HepG2 (cell line): ENCODE results near the gene ITGB2. TPM values are rescaled to one million over a fixed set of nuclear protein-coding genes. Genes with fewer than 3 reads are reported as not detected.

Source experiments
- ASH2L ChIP-seq: fragments of 300-600, 200-600 bp; sonication (generic); IDR thresholded peaks from 2 replicates; pipeline ENCODE4 v1.7.0; 2017; ENCODE audit warnings: low read depth, mild to moderate bottlenecking, moderate library complexity, mixed read lengths, low read length; ENCODE audit not compliant: insufficient read length
- BORCS8-MEF2B ChIP-seq: sonication (generic); formaldehyde crosslinking; IDR thresholded peaks from 2 replicates; pipeline ENCODE4 v1.8.0; 2022; ENCODE audit warnings: mild to moderate bottlenecking, missing genetic modification reagents
- CEBPB ChIP-seq: IDR thresholded peaks from 2 replicates; pipeline ENCODE4 v1.6.1; 2011; ENCODE audit warnings: low read depth, low read length, improper control_type of control experiment, borderline replicate concordance
- DBP ChIP-seq: sonication (generic); formaldehyde crosslinking; IDR thresholded peaks from 2 replicates; pipeline ENCODE4 v1.4.0; 2020; ENCODE audit warnings: missing genetic modification reagents; ENCODE audit errors: not compliant biosample characterization
- DPF2 ChIP-seq: sonication (generic); formaldehyde crosslinking; IDR thresholded peaks from 2 replicates; pipeline ENCODE4 v1.4.0; 2020; ENCODE audit warnings: mild to moderate bottlenecking, low read depth, missing genetic modification reagents, borderline replicate concordance
- JDP2 ChIP-seq: sonication (generic); formaldehyde crosslinking; IDR thresholded peaks from 2 replicates; pipeline ENCODE4 v1.8.1; 2022; ENCODE audit warnings: missing genetic modification reagents, borderline replicate concordance
- MYPOP ChIP-seq: sonication (generic); formaldehyde crosslinking; IDR thresholded peaks from 2 replicates; pipeline ENCODE4 v1.8.1; 2023; ENCODE audit warnings: mild to moderate bottlenecking, moderate library complexity, missing genetic modification reagents
- NCOA2 ChIP-seq: sonication (generic); formaldehyde crosslinking; IDR thresholded peaks from 2 replicates; pipeline ENCODE4 v1.8.0; 2022; ENCODE audit warnings: inconsistent platforms
- PHF21A ChIP-seq: sonication (generic); formaldehyde crosslinking; IDR thresholded peaks from 2 replicates; pipeline ENCODE4 v1.5.0; 2020; ENCODE audit warnings: mild to moderate bottlenecking, missing genetic modification reagents
- PHF8 ChIP-seq: sonication (generic); formaldehyde crosslinking; IDR thresholded peaks from 2 replicates; pipeline ENCODE4 v1.5.0; 2020; ENCODE audit warnings: missing genetic modification reagents
- RELA ChIP-seq: sonication (generic); formaldehyde crosslinking; IDR thresholded peaks from 2 replicates; pipeline ENCODE4 v1.4.0; 2020; ENCODE audit warnings: missing genetic modification reagents
- ZBTB43 ChIP-seq: sonication (generic); formaldehyde crosslinking; conservative IDR thresholded peaks from 2 replicates; pipeline ENCODE4 v1.4.0; 2020; ENCODE audit warnings: missing genetic modification reagents
- ZGPAT ChIP-seq: IDR thresholded peaks from 2 replicates; pipeline ENCODE4 v1.6.1; 2016; ENCODE audit warnings: mild to moderate bottlenecking
- ZNF354B ChIP-seq: sonication (generic); formaldehyde crosslinking; IDR thresholded peaks from 2 replicates; pipeline ENCODE4 v1.8.0; 2022; ENCODE audit warnings: mild to moderate bottlenecking, missing genetic modification reagents
- ZNF557 ChIP-seq: sonication (generic); formaldehyde crosslinking; IDR thresholded peaks from 2 replicates; pipeline ENCODE4 v1.4.0; 2020; ENCODE audit warnings: missing genetic modification reagents
- ZNF563 ChIP-seq: sonication (generic); formaldehyde crosslinking; IDR thresholded peaks from 2 replicates; pipeline ENCODE4 v1.8.0; 2022; ENCODE audit warnings: mild to moderate bottlenecking, moderate library complexity, missing genetic modification reagents
- ZNF691 ChIP-seq: sonication (generic); formaldehyde crosslinking; IDR thresholded peaks from 2 replicates; pipeline ENCODE4 v1.4.0; 2020; ENCODE audit warnings: missing genetic modification reagents, low read depth, mild to moderate bottlenecking, borderline replicate concordance
- ZNF713 ChIP-seq: sonication (generic); formaldehyde crosslinking; IDR thresholded peaks from 2 replicates; pipeline ENCODE4 v1.4.0; 2020; ENCODE audit warnings: mild to moderate bottlenecking, missing genetic modification reagents
- ZNF775 ChIP-seq: sonication (generic); formaldehyde crosslinking; IDR thresholded peaks from 2 replicates; pipeline ENCODE4 v1.4.0; 2020; ENCODE audit warnings: missing genetic modification reagents, mild to moderate bottlenecking, moderate library complexity, borderline replicate concordance
- ZNF777 ChIP-seq: sonication (generic); formaldehyde crosslinking; IDR thresholded peaks from 2 replicates; pipeline ENCODE4 v1.4.0; 2020; ENCODE audit warnings: missing genetic modification reagents
- ZNF790 ChIP-seq: sonication (generic); formaldehyde crosslinking; IDR thresholded peaks from 2 replicates; pipeline ENCODE4 v1.8.0; 2022; ENCODE audit warnings: missing genetic modification reagents, mild to moderate bottlenecking, borderline replicate concordance
- ZZZ3 ChIP-seq: sonication (generic); formaldehyde crosslinking; IDR thresholded peaks from 2 replicates; pipeline ENCODE4 v1.4.0; 2020; ENCODE audit warnings: missing genetic modification reagents, mild to moderate bottlenecking, borderline replicate concordance
- polyA plus RNA-seq, 8 experiments: library from polyadenylated mRNA; depleted of rRNA in 3 of 8; stranded (reverse) in 7 of 8; unstranded in 1 of 8; fragments of >200 nt; fragmentation: Illumina TruSeq in 4 of 8; extraction: Trizol in 4 of 8; gene quantifications; 2 replicates each; pipeline versions ENCODE4 v1.2.1 to v1.2.3, GENCODE V29; 2011 to 2016; ENCODE audit warnings: low read depth in 4 of 8, missing spikeins in 1 of 8, mixed read lengths in 1 of 8; ENCODE audit not compliant: insufficient read depth in 1 of 8
- total RNA-seq, 5 experiments: library from RNA; depleted of rRNA; stranded (reverse); fragments of >200 nt; fragmentation: Illumina TruSeq; extraction: Trizol; gene quantifications; 2 replicates each; pipeline ENCODE4 v1.2.3, GENCODE V29; 2016; ENCODE audit warnings: low read depth in 1 of 5

The ITGB2 gene
- total and polyA plus RNA-seq, 2 of the 13 experiments (the other 11 are each of a cell fraction or from before 2014, with no cell fraction given), result 4.2 to 18.0 TPM

- peak; percentile 62; the same call in 1 of the 2 replicates for TF ChIP-seq ZNF790
- peak; percentile 54; the same call in 1 of the 2 replicates for TF ChIP-seq PHF8
- no peak for TF ChIP-seq PHF21A (CRISPR knock-in tag)
- peak; percentile 43 for TF ChIP-seq ASH2L
- TF ChIP-seq ZNF557 (CRISPR knock-in tag), result no peak
- TF ChIP-seq DBP (CRISPR knock-in tag), result no peak
- TF ChIP-seq ZNF691, result peak; percentile 76; the same call in 1 of the 2 replicates
- TF ChIP-seq ZNF713 (CRISPR knock-in tag), result peak; percentile 83; the same call in 1 of the 2 replicates
- peak; percentile 62; the same call in 1 of the 2 replicates for TF ChIP-seq ZGPAT (CRISPR knock-in tag)
- TF ChIP-seq ZBTB43 (CRISPR knock-in tag), result 0 out of 2 replicates have a peak, but pooled peaks have one; percentile 36
- no peak for TF ChIP-seq DPF2 (CRISPR knock-in tag)
- TF ChIP-seq ZNF775 (CRISPR knock-in tag), result no peak
- peak; percentile 46; the same call in 1 of the 2 replicates for TF ChIP-seq BORCS8-MEF2B (CRISPR knock-in tag)
- TF ChIP-seq NCOA2 (CRISPR knock-in tag), result no peak
- TF ChIP-seq ZZZ3 (CRISPR knock-in tag), result no peak
- TF ChIP-seq ZNF777 (CRISPR knock-in tag), result peak; percentile 32; the same call in 1 of the 2 replicates
- no peak for TF ChIP-seq CEBPB
- no peak; the same call in 1 of the 2 replicates for TF ChIP-seq JDP2 (CRISPR knock-in tag)
- TF ChIP-seq RELA, result no peak
- peak; percentile 12 for TF ChIP-seq ZNF563
- TF ChIP-seq MYPOP (CRISPR knock-in tag), result 0 out of 2 replicates have a peak, but pooled peaks have one; percentile 3
- no peak for TF ChIP-seq ZNF354B
Measured at GRCh38 chr21:44873356-44874239, 47.1 kb downstream of the ITGB2 start, which contains the start of gene PTTG1IP (continued).
